Fibroblast of pulmonary artery (primary cell): ENCODE data around the gene ADORA1.

Experiments used
- DNase-seq: peaks from one replicate; pipeline ENCODE4 v3.0.0-alpha.2; 2010; ENCODE audit warnings: low read depth
- H3K4me3 ChIP-seq: replicated peaks from 2 replicates; pipeline ENCODE4 v1.5.1; 2011; ENCODE audit warnings: low read depth, mild to moderate bottlenecking, control low read depth, low read length, moderate library complexity
- CTCF ChIP-seq: IDR thresholded peaks from 2 replicates; pipeline ENCODE4 v1.5.1; 2011; ENCODE audit warnings: mild to moderate bottlenecking, control low read depth, low read length, inconsistent platforms; ENCODE audit errors: missing control alignments

Gene ADORA1

GRCh38 chr1:203173566-203173965 lies 46.0 kb downstream of the ADORA1 start:
- DNase-seq = no peak
- no peak for TF ChIP-seq CTCF
- H3K4me3 ChIP-seq = no peak overlapping the region

- TF ChIP-seq CTCF = no peak
Measured at GRCh38 chr1:203174324-203174985, 46.9 kb downstream of the ADORA1 start.

GRCh38 chr1:203175237-203175826 lies 47.8 kb downstream of the ADORA1 start, which contains the start of gene MYBPH:
MYBPH (minus strand) TSS chr1:203175826; CDS start chr1:203175755, 71 bp downstream.
- no peak for DNase-seq
- H3K4me3 ChIP-seq = no peak within 1 kb of the TSS
- TF ChIP-seq CTCF = no peak

More at GRCh38 chr1:203174324-203174985, 46.9 kb downstream of the ADORA1 start:
- no peak for DNase-seq
- H3K4me3 ChIP-seq = no peak overlapping the region

GRCh38 chr1:203175827-203176241 lies 48.3 kb downstream of the ADORA1 start:
- no peak for TF ChIP-seq CTCF
- DNase-seq = no peak
- no peak overlapping the region for H3K4me3 ChIP-seq

- TF ChIP-seq CTCF = no peak
- no peak overlapping the region for H3K4me3 ChIP-seq
- DNase-seq = no peak
Measured at GRCh38 chr1:203176273-203177035, 48.9 kb downstream of the ADORA1 start.

GRCh38 chr1:203177036-203177405 lies 49.5 kb downstream of the ADORA1 start:
- H3K4me3 ChIP-seq = no peak overlapping the region
- no peak for TF ChIP-seq CTCF

More at GRCh38 chr1:203177036-203177405, 49.5 kb downstream of the ADORA1 start:
- no peak for DNase-seq
